ENCODE measurements around the gene PDE2A.

GRCh38 chr11:72613450-72613849 is 60.8 kb downstream of the PDE2A start:
- TF ChIP-seq CTCF (conservative IDR thresholded peaks at IDR 0.05; ENCODE audit: low read depth, low read length) (no peak), POLR2A (IDR thresholded peaks at IDR 0.05; ENCODE audit: low read depth, low read length) (no peak), BHLHE40 (IDR thresholded peaks at IDR 0.05; ENCODE audit: low read depth, low read length) (no peak), USF2 (IDR thresholded peaks at IDR 0.05; ENCODE audit: low read depth, low read length) (no peak), RFX5 (IDR thresholded peaks at IDR 0.05; ENCODE audit: low read depth, low read length) (no peak), CHD1 (IDR thresholded peaks at IDR 0.05; ENCODE audit: low read depth, low read length) (no peak), MAFK (IDR thresholded peaks at IDR 0.05; ENCODE audit: low read depth, low read length) (no peak), RCOR1 (IDR thresholded peaks at IDR 0.05; ENCODE audit: insufficient replicate concordance, low read length) (no peak), SMC3 (IDR thresholded peaks at IDR 0.05; ENCODE audit: low read depth, low read length) (no peak), FOS (IDR thresholded peaks at IDR 0.05; ENCODE audit: low read depth, low read length) (no peak)

All from IMR-90 (cell line).